ENCODE measurements around the gene VPS4A.

DNA sequence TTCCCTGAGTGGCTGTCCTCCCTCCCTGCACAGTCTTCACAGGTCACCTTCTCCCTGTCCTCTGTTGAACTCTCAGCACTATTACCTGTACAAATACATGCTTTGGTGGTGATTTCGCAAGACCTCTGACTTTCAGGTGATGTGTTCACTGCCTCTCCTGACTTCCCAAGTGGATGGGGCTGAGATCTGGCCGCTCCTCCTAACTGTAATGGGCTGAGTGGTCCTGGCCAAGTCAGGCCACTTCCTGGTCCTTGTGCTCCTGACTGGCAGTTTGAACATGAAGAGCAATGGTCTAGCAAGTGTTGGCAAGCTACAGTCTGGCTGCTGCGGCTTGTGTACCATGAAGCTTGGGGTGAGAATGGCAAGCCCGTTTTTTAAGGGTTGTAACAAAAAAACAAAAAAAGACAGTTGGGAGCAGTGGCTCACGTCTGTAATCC lies 52.1 kb downstream of the VPS4A start:
- TF ChIP-seq, protein P1, sequence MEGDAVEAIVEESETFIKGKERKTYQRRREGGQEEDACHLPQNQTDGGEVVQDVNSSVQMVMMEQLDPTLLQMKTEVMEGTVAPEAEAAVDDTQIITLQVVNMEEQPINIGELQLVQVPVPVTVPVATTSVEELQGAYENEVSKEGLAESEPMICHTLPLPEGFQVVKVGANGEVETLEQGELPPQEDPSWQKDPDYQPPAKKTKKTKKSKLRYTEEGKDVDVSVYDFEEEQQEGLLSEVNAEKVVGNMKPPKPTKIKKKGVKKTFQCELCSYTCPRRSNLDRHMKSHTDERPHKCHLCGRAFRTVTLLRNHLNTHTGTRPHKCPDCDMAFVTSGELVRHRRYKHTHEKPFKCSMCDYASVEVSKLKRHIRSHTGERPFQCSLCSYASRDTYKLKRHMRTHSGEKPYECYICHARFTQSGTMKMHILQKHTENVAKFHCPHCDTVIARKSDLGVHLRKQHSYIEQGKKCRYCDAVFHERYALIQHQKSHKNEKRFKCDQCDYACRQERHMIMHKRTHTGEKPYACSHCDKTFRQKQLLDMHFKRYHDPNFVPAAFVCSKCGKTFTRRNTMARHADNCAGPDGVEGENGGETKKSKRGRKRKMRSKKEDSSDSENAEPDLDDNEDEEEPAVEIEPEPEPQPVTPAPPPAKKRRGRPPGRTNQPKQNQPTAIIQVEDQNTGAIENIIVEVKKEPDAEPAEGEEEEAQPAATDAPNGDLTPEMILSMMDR (IDR thresholded peaks at IDR 0.05; ENCODE audit: low read depth, low read length) = no peak
- no peak for TF ChIP-seq EZH2phosphoT487 (IDR thresholded peaks at IDR 0.05; ENCODE audit: low read depth)

Measured in OCI-LY3 (cell line).